HepG2 (cell line): ENCODE data around the gene MAB21L4. TPM values are rescaled to one million over a fixed set of nuclear protein-coding genes. Genes with fewer than 3 reads are reported as not detected.
A peak's percentile ranks its signal among the peaks of the same experiment; 100 is the strongest.

Source experiments
- ATAC-seq: fragments of 200-7000 bp; cut with Tn5 transposase; 3 replicates; pipeline ENCODE4 v1.9.1; 2020; ENCODE audit warnings: mild to moderate bottlenecking, moderate library complexity
- BruUV-seq: library from RNA; stranded (reverse); fragments of 400-500 nt; replicated peaks from 2 replicates; lab custom pipeline; 2021; lab: Mats Ljungman, UMichigan
- CTCF ChIA-PET: fragments of 300-600 bp; formaldehyde crosslinking; extraction: SDS; loops from one replicate; lab custom pipeline; 2021; ENCODE audit warnings: low total read pairs, inconsistent platforms, low intra/inter-chr PET ratio; lab: Yijun Ruan, JAX
- POLR2A ChIA-PET: fragments of 350-600 bp; sonication (Branson Sonifier 250); formaldehyde crosslinking; loops from one replicate; lab custom pipeline; 2020; ENCODE audit warnings: antibody characterized with exemption, inconsistent platforms; lab: Yijun Ruan, JAX
- DNase-seq: peaks from one replicate; pipeline ENCODE4 v3.0.0-alpha.2; 2015; ENCODE audit warnings: low spot score
- FAIRE-seq: peaks from 3 replicates; lab custom pipeline; 2011; peaks lifted over from hg19 to GRCh38; lab: Jason Lieb, UNC
- H2AFZ ChIP-seq: one replicate; pipeline ENCODE4 v1.6.1; 2011; ENCODE audit warnings: low read length, inconsistent platforms
- H3K27ac ChIP-seq: fragments of 300-600 bp; 3 replicates; pipeline ENCODE4 v1.8.0; 2011; ENCODE audit warnings: mixed run types, mild to moderate bottlenecking, mixed read lengths, low read length, inconsistent platforms; ENCODE audit not compliant: insufficient read depth; ENCODE audit errors: extremely low read length
- H3K27me3 ChIP-seq, 2 experiments: fragments of 200-600 bp in 1 of 2; 2 replicates in 1 of 2; 3 replicates in 1 of 2; pipeline versions ENCODE4 v1.6.0 to v1.8.0; 2011; ENCODE audit warnings: low read length in 2 of 2, mild to moderate bottlenecking in 2 of 2, moderate library complexity in 2 of 2, inconsistent platforms in 1 of 2; ENCODE audit not compliant: insufficient read depth in 2 of 2, control insufficient read depth in 1 of 2
- H3K36me3 ChIP-seq, 2 experiments: fragments of 200-600 bp in 1 of 2; replicated peaks in 1 of 2; 2 replicates in 1 of 2; 3 replicates in 1 of 2; pipeline versions ENCODE4 v1.5.1 to v1.8.0; 2011; ENCODE audit warnings: low read length in 2 of 2, inconsistent platforms in 1 of 2; ENCODE audit not compliant: insufficient read depth in 2 of 2, control insufficient read depth in 1 of 2
- H3K4me1 ChIP-seq: 2 replicates; pipeline ENCODE4 v1.5.1; 2012; ENCODE audit warnings: low read length, inconsistent platforms; ENCODE audit not compliant: insufficient read depth
- H3K4me2 ChIP-seq: 2 replicates; pipeline ENCODE4 v1.6.0; 2011; ENCODE audit warnings: low read depth, low read length, inconsistent platforms
- H3K4me3 ChIP-seq, 3 experiments: fragments of 200-600 bp in 1 of 3; sonication (generic), shearing (Covaris generic) in 1 of 3; replicated peaks in 1 of 3; 2 replicates each; pipeline ENCODE4 v1.5.1; 2011 to 2016; ENCODE audit warnings: low read length in 3 of 3, inconsistent platforms in 2 of 3, low read depth in 2 of 3, mild to moderate bottlenecking in 2 of 3, control low read depth in 1 of 3, mixed read lengths in 1 of 3; ENCODE audit not compliant: insufficient read depth in 1 of 3
- H3K79me2 ChIP-seq: one replicate; pipeline ENCODE4 v1.6.1; 2011; ENCODE audit warnings: low read length, inconsistent platforms; ENCODE audit not compliant: insufficient read depth
- H3K9ac ChIP-seq: 2 replicates; pipeline ENCODE4 v1.6.0; 2011; ENCODE audit warnings: mild to moderate bottlenecking, low read depth, low read length, inconsistent platforms; ENCODE audit not compliant: insufficient read depth
- H3K9me3 ChIP-seq: 2 replicates; pipeline ENCODE4 v1.5.1; 2012; ENCODE audit warnings: mild to moderate bottlenecking, low read length
- H4K20me1 ChIP-seq: 2 replicates; pipeline ENCODE4 v1.6.0; 2011; ENCODE audit warnings: inconsistent platforms, mild to moderate bottlenecking, low read length, moderate library complexity; ENCODE audit not compliant: insufficient read depth
- ADNP ChIP-seq: sonication (generic); formaldehyde crosslinking; IDR thresholded peaks from 2 replicates; pipeline ENCODE4 v1.4.0; 2020; ENCODE audit warnings: missing genetic modification reagents
- AGO2 ChIP-seq: fragments of 200-400 bp; formaldehyde crosslinking; optimal IDR thresholded peaks from 2 replicates; pipeline ENCODE3; 2017; ENCODE audit warnings: mild to moderate bottlenecking, low read depth, low read length, moderate library complexity
- MEIS1 ChIP-seq: sonication (generic); formaldehyde crosslinking; IDR thresholded peaks from 2 replicates; pipeline ENCODE4 v1.9.0; 2021; ENCODE audit warnings: mild to moderate bottlenecking, missing genetic modification reagents, moderate library complexity, borderline replicate concordance
- MIER3 ChIP-seq: IDR thresholded peaks from 2 replicates; pipeline ENCODE4 v1.6.1; 2016; ENCODE audit warnings: missing compliant biosample characterization, borderline replicate concordance
- NBN ChIP-seq: fragments of 450-650 bp; conservative IDR thresholded peaks from 2 replicates; pipeline ENCODE4 v1.6.1; 2017
- SNRNP70 ChIP-seq: fragments of 200-400 bp; formaldehyde crosslinking; IDR thresholded peaks from 2 replicates; pipeline ENCODE4 v1.6.1; 2017; ENCODE audit warnings: mild to moderate bottlenecking, low read depth, low read length, moderate library complexity
- TEAD3 ChIP-seq: optimal IDR thresholded peaks from 2 replicates; pipeline ENCODE3; 2016; ENCODE audit warnings: borderline replicate concordance
- THAP11 ChIP-seq: IDR thresholded peaks from 2 replicates; pipeline ENCODE4 v1.6.1; 2016; ENCODE audit warnings: missing biosample characterization, missing genetic modification reagents
- ZNF101 ChIP-seq: sonication (generic); formaldehyde crosslinking; IDR thresholded peaks from 2 replicates; pipeline ENCODE4 v1.4.0; 2020; ENCODE audit warnings: mild to moderate bottlenecking, low read depth, missing genetic modification reagents, borderline replicate concordance
- ZNF251 ChIP-seq: sonication (generic); formaldehyde crosslinking; IDR thresholded peaks from 2 replicates; pipeline ENCODE4 v1.9.0; 2021; ENCODE audit warnings: mild to moderate bottlenecking, missing genetic modification reagents
- ZNF292 ChIP-seq: sonication (generic); formaldehyde crosslinking; IDR thresholded peaks from 2 replicates; pipeline ENCODE4 v1.8.1; 2022; ENCODE audit warnings: mild to moderate bottlenecking, low read depth, missing genetic modification reagents, borderline replicate concordance
- ZNF317 ChIP-seq: sonication (generic); formaldehyde crosslinking; IDR thresholded peaks from 2 replicates; pipeline ENCODE4 v1.5.0; 2020; ENCODE audit warnings: mild to moderate bottlenecking, missing genetic modification reagents
- ZNF501 ChIP-seq: sonication (generic); formaldehyde crosslinking; IDR thresholded peaks from 2 replicates; pipeline ENCODE4 v1.5.1; 2020; ENCODE audit warnings: mild to moderate bottlenecking, moderate library complexity, missing genetic modification reagents
- ZNF629 ChIP-seq: sonication (generic); formaldehyde crosslinking; conservative IDR thresholded peaks from 2 replicates; pipeline ENCODE4 v1.5.0; 2020; ENCODE audit warnings: missing genetic modification reagents
- ZNF781 ChIP-seq: sonication (generic); formaldehyde crosslinking; IDR thresholded peaks from 2 replicates; pipeline ENCODE4 v1.5.1; 2020; ENCODE audit warnings: borderline replicate concordance, mild to moderate bottlenecking, missing genetic modification reagents; ENCODE audit errors: not compliant biosample characterization
- WGBS: methylation state at CpG from one replicate; pipeline ENCODE4 v1.1.6; 2017; ENCODE audit warnings: low lambda C conversion rate; 5-methylcytosine and 5-hydroxymethylcytosine counted together
- in situ Hi-C: cut with HindIII; loops from 2 replicates; pipeline ENCODE4 v1.10.0; 2017; ENCODE audit warnings: low pct_unique_long_range_greater_than_20kb; ENCODE audit not compliant: extremely low pct_ligation_motif_present
- intact Hi-C: fragments of 100-400 bp; cut with micrococcal nuclease; formaldehyde crosslinking; loops from one replicate; pipeline ENCODE4 v1.10.0; 2022; ENCODE audit not compliant: unreplicated experiment
- polyA plus RNA-seq, 8 experiments: library from polyadenylated mRNA; depleted of rRNA in 3 of 8; stranded (reverse) in 7 of 8; unstranded in 1 of 8; fragments of >200 nt; fragmentation: Illumina TruSeq in 4 of 8; extraction: Trizol in 4 of 8; gene quantifications; 2 replicates each; pipeline versions ENCODE4 v1.2.1 to v1.2.3, GENCODE V29; 2011 to 2016; ENCODE audit warnings: low read depth in 4 of 8, missing spikeins in 1 of 8, mixed read lengths in 1 of 8; ENCODE audit not compliant: insufficient read depth in 1 of 8
- total RNA-seq, 5 experiments: library from RNA; depleted of rRNA; stranded (reverse); fragments of >200 nt; fragmentation: Illumina TruSeq; extraction: Trizol; gene quantifications; 2 replicates each; pipeline ENCODE4 v1.2.3, GENCODE V29; 2016; ENCODE audit warnings: low read depth in 1 of 5
- TF ChIP-seq, protein P1 (sequence below): sonication (generic); formaldehyde crosslinking; IDR thresholded peaks from 2 replicates; pipeline ENCODE4 v1.4.0; 2020; ENCODE audit warnings: missing genetic modification reagents, borderline replicate concordance
- TF ChIP-seq, protein P2 (sequence below): sonication (generic); formaldehyde crosslinking; IDR thresholded peaks from 2 replicates; pipeline ENCODE4 v1.5.0; 2020; ENCODE audit warnings: mild to moderate bottlenecking, missing genetic modification reagents, moderate library complexity
- TF ChIP-seq, protein P3 (sequence below): sonication (generic); formaldehyde crosslinking; IDR thresholded peaks from 2 replicates; pipeline ENCODE4 v1.5.1; 2020; ENCODE audit warnings: mild to moderate bottlenecking, missing genetic modification reagents, moderate library complexity

MAB21L4 gene
- total and polyA plus RNA-seq, 2 of the 13 experiments (the other 11 are each of a cell fraction or from before 2014, with no cell fraction given), result 3.0 to 14.0 TPM

- peak overlapping the region in 1 of 3 experiments; percentile 29; a peak in 1 of 6 replicates for H3K4me3 ChIP-seq
- no peaks in the 10 kb centered on the region for H3K36me3 ChIP-seq
- no peak overlapping the region for H2AFZ ChIP-seq
- no peaks in the 10 kb centered on the region for H4K20me1 ChIP-seq
- BruUV-seq, result no TSS peak
- 48% methylated on average over 10 of the region's 22 CpGs for WGBS
- no peak overlapping the region for H3K9ac ChIP-seq
- H3K27ac ChIP-seq, result no peak overlapping the region
- intact Hi-C loops (no loop called here), in situ Hi-C loops (no loop called here)
- H3K9me3 ChIP-seq, result no peaks in the 10 kb centered on the region
- peaks cover 50% of the 10 kb centered on the region for H3K4me1 ChIP-seq
- ATAC-seq (peak; percentile 26), FAIRE-seq (no peak), DNase-seq (no peak)
- H3K79me2 ChIP-seq, result no peaks in the 10 kb centered on the region
- CTCF ChIA-PET, result no interaction called here
- POLR2A ChIA-PET, result no interaction called here
- peaks cover 18 to 78% of the 10 kb centered on the region in 2 experiments for H3K27me3 ChIP-seq
- peak overlapping the region; percentile 45 for H3K4me2 ChIP-seq
- TF ChIP-seq ZNF292 (CRISPR knock-in tag), result 0 out of 2 replicates have a peak, but pooled peaks have one; percentile 15
- TF ChIP-seq, protein P1, sequence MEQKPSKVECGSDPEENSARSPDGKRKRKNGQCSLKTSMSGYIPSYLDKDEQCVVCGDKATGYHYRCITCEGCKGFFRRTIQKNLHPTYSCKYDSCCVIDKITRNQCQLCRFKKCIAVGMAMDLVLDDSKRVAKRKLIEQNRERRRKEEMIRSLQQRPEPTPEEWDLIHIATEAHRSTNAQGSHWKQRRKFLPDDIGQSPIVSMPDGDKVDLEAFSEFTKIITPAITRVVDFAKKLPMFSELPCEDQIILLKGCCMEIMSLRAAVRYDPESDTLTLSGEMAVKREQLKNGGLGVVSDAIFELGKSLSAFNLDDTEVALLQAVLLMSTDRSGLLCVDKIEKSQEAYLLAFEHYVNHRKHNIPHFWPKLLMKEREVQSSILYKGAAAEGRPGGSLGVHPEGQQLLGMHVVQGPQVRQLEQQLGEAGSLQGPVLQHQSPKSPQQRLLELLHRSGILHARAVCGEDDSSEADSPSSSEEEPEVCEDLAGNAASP (CRISPR knock-in tag), result no peak
- TF ChIP-seq, protein P2, sequence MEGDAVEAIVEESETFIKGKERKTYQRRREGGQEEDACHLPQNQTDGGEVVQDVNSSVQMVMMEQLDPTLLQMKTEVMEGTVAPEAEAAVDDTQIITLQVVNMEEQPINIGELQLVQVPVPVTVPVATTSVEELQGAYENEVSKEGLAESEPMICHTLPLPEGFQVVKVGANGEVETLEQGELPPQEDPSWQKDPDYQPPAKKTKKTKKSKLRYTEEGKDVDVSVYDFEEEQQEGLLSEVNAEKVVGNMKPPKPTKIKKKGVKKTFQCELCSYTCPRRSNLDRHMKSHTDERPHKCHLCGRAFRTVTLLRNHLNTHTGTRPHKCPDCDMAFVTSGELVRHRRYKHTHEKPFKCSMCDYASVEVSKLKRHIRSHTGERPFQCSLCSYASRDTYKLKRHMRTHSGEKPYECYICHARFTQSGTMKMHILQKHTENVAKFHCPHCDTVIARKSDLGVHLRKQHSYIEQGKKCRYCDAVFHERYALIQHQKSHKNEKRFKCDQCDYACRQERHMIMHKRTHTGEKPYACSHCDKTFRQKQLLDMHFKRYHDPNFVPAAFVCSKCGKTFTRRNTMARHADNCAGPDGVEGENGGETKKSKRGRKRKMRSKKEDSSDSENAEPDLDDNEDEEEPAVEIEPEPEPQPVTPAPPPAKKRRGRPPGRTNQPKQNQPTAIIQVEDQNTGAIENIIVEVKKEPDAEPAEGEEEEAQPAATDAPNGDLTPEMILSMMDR, result peak; percentile 35; the same call in 1 of the 2 replicates
- no peak for TF ChIP-seq NBN
- no peak for TF ChIP-seq ADNP (CRISPR knock-in tag)
- TF ChIP-seq MEIS1 (CRISPR knock-in tag), result no peak
- no peak for TF ChIP-seq ZNF629 (CRISPR knock-in tag)
- TF ChIP-seq SNRNP70, result no peak
- TF ChIP-seq AGO2, result no peak
- no peak for TF ChIP-seq ZNF101 (CRISPR knock-in tag)
- no peak for TF ChIP-seq TEAD3
- no peak for TF ChIP-seq ZNF501 (CRISPR knock-in tag)
- no peak for TF ChIP-seq ZNF781
- TF ChIP-seq THAP11 (CRISPR knock-in tag), result no peak
- TF ChIP-seq ZNF317, result no peak
- no peak for TF ChIP-seq ZNF251
- TF ChIP-seq MIER3 (CRISPR knock-in tag), result no peak
- TF ChIP-seq, protein P3, sequence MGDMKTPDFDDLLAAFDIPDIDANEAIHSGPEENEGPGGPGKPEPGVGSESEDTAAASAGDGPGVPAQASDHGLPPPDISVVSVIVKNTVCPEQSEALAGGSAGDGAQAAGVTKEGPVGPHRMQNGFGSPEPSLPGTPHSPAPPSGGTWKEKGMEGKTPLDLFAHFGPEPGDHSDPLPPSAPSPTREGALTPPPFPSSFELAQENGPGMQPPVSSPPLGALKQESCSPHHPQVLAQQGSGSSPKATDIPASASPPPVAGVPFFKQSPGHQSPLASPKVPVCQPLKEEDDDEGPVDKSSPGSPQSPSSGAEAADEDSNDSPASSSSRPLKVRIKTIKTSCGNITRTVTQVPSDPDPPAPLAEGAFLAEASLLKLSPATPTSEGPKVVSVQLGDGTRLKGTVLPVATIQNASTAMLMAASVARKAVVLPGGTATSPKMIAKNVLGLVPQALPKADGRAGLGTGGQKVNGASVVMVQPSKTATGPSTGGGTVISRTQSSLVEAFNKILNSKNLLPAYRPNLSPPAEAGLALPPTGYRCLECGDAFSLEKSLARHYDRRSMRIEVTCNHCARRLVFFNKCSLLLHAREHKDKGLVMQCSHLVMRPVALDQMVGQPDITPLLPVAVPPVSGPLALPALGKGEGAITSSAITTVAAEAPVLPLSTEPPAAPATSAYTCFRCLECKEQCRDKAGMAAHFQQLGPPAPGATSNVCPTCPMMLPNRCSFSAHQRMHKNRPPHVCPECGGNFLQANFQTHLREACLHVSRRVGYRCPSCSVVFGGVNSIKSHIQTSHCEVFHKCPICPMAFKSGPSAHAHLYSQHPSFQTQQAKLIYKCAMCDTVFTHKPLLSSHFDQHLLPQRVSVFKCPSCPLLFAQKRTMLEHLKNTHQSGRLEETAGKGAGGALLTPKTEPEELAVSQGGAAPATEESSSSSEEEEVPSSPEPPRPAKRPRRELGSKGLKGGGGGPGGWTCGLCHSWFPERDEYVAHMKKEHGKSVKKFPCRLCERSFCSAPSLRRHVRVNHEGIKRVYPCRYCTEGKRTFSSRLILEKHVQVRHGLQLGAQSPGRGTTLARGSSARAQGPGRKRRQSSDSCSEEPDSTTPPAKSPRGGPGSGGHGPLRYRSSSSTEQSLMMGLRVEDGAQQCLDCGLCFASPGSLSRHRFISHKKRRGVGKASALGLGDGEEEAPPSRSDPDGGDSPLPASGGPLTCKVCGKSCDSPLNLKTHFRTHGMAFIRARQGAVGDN (CRISPR knock-in tag), result peak; percentile 59
Measured at GRCh38 chr2:240906911-240907590, 11.1 kb upstream of the MAB21L4 start.
